Hepatocyte (in vitro differentiated cells): ENCODE measurements around the gene FAM217A. TPM values are rescaled to one million over a fixed set of nuclear protein-coding genes. Genes with fewer than 3 reads are reported as not detected.

Source experiments
- DNase-seq: peaks from one replicate; pipeline ENCODE4 v3.0.0-alpha.2; 2016; ENCODE audit warnings: low spot score
- H2AFZ ChIP-seq: fragments of 200-600 bp; sonication (generic); 2 replicates; pipeline ENCODE4 v1.6.0; 2016; ENCODE audit warnings: antibody characterized with exemption, mild to moderate bottlenecking
- H3K27ac ChIP-seq: fragments of 200-600 bp; sonication (generic); 2 replicates; pipeline ENCODE4 v1.5.1; 2016; ENCODE audit warnings: mild to moderate bottlenecking
- H3K27me3 ChIP-seq: fragments of 200-600 bp; sonication (generic); 2 replicates; pipeline ENCODE4 v1.6.1; 2016
- H3K36me3 ChIP-seq: fragments of 200-600 bp; sonication (generic); replicated peaks from 2 replicates; pipeline ENCODE4 v1.5.1; 2016; ENCODE audit warnings: low read depth; ENCODE audit not compliant: insufficient read depth
- H3K4me1 ChIP-seq: fragments of 200-600 bp; sonication (generic); 2 replicates; pipeline ENCODE4 v1.5.1; 2016; ENCODE audit warnings: mild to moderate bottlenecking, moderate library complexity; ENCODE audit not compliant: insufficient read depth
- H3K4me2 ChIP-seq: fragments of 200-600 bp; sonication (generic); 2 replicates; pipeline ENCODE4 v1.6.0; 2016
- H3K4me3 ChIP-seq: fragments of 200-600 bp; sonication (generic); 2 replicates; pipeline ENCODE4 v1.5.1; 2016; ENCODE audit warnings: mild to moderate bottlenecking
- H3K79me2 ChIP-seq: fragments of 200-600 bp; sonication (generic); 2 replicates; pipeline ENCODE4 v1.6.0; 2017; ENCODE audit warnings: mild to moderate bottlenecking
- H3K9me2 ChIP-seq: fragments of 200-600 bp; sonication (generic); replicated peaks from 2 replicates; pipeline ENCODE4 v1.6.0; 2017; ENCODE audit warnings: mild to moderate bottlenecking; ENCODE audit not compliant: insufficient read depth
- H3K9me3 ChIP-seq: fragments of 200-600 bp; sonication (generic); 2 replicates; pipeline ENCODE4 v1.5.1; 2016; ENCODE audit warnings: low read depth, mild to moderate bottlenecking
- H4K20me1 ChIP-seq: fragments of 200-600 bp; sonication (generic); 2 replicates; pipeline ENCODE4 v1.6.0; 2016; ENCODE audit warnings: mild to moderate bottlenecking; ENCODE audit not compliant: insufficient read depth, poor library complexity, severe bottlenecking
- CTCF ChIP-seq: fragments of 200-600 bp; sonication (generic); IDR thresholded peaks from 2 replicates; pipeline ENCODE4 v1.5.1; 2016; ENCODE audit warnings: antibody characterized with exemption, mild to moderate bottlenecking; ENCODE audit not compliant: poor library complexity
- EZH2 ChIP-seq: fragments of 200-600 bp; sonication (generic); IDR thresholded peaks from 2 replicates; pipeline ENCODE4 v1.6.1; 2016; ENCODE audit warnings: antibody characterized with exemption, mild to moderate bottlenecking, borderline replicate concordance
- EZH2phosphoT487 ChIP-seq: fragments of 200-600 bp; sonication (generic); IDR thresholded peaks from one replicate; pipeline ENCODE4 v1.6.1; 2018; ENCODE audit warnings: antibody characterized with exemption, mild to moderate bottlenecking, low read depth, moderate library complexity; ENCODE audit not compliant: unreplicated experiment, severe bottlenecking
- WGBS: methylation state at CpG from one replicate; pipeline ENCODE4 v1.1.6; 2016; ENCODE audit warnings: low lambda C conversion rate; ENCODE audit errors: missing lambda C conversion rate; 5-methylcytosine and 5-hydroxymethylcytosine counted together
- polyA plus RNA-seq: library from polyadenylated mRNA; unstranded; fragments of >200 nt; fragmentation: Nextera tagmentation; extraction: Ambion mirVana; gene quantifications from 2 replicates; pipeline ENCODE4 v1.2.1, GENCODE V29; 2016
- total RNA-seq: library from RNA; depleted of rRNA; stranded (reverse); fragments of >200 nt; gene quantifications from 2 replicates; pipeline ENCODE4 v1.2.3, GENCODE V29; 2014

Gene FAM217A
- total and polyA plus RNA-seq, 2 experiments from 2014 or later = not detected

GRCh38 chr6:4125500-4125899 is 46.6 kb upstream of the FAM217A start:
- peak overlapping the region; percentile 64 for H3K27ac ChIP-seq
- no peaks in the 10 kb centered on the region for H3K9me2 ChIP-seq
- H2AFZ ChIP-seq = no peak overlapping the region
- no peaks in the 10 kb centered on the region for H3K9me3 ChIP-seq
- TF ChIP-seq EZH2phosphoT487 (no peak), CTCF (no peak), EZH2 (no peak)
- H3K36me3 ChIP-seq = no peaks in the 10 kb centered on the region
- peaks cover 4% of the 10 kb centered on the region for H3K79me2 ChIP-seq
- H3K4me1 ChIP-seq = peaks cover 15% of the 10 kb centered on the region
- no peaks in the 10 kb centered on the region for H4K20me1 ChIP-seq
- DNase-seq = no peak
- H3K27me3 ChIP-seq = no peaks in the 10 kb centered on the region
- no peak overlapping the region for H3K4me3 ChIP-seq
- H3K4me2 ChIP-seq = peak overlapping the region; percentile 41
- WGBS = 61% methylated on average over 5 of the region's 5 CpGs

- Histone ChIP-seq H3K36me3 (no peaks in the 10 kb centered on the region), H3K27me3 (no peaks in the 10 kb centered on the region), H3K9me3 (no peaks in the 10 kb centered on the region), H3K9me2 (no peaks in the 10 kb centered on the region), H3K4me1 (peaks cover 15% of the 10 kb centered on the region), H4K20me1 (no peaks in the 10 kb centered on the region), H3K4me3 (no peak overlapping the region), H3K79me2 (no peaks in the 10 kb centered on the region), H3K4me2 (no peak overlapping the region), H3K27ac (no peak overlapping the region), H2AFZ (no peak overlapping the region)
- DNase-seq = no peak
- TF ChIP-seq CTCF (no peak), EZH2phosphoT487 (no peak), EZH2 (no peak)
- 3% methylated on average over 1 of the region's 1 CpG for WGBS
Measured at GRCh38 chr6:4124351-4124750, 45.4 kb upstream of the FAM217A start.

DNA sequence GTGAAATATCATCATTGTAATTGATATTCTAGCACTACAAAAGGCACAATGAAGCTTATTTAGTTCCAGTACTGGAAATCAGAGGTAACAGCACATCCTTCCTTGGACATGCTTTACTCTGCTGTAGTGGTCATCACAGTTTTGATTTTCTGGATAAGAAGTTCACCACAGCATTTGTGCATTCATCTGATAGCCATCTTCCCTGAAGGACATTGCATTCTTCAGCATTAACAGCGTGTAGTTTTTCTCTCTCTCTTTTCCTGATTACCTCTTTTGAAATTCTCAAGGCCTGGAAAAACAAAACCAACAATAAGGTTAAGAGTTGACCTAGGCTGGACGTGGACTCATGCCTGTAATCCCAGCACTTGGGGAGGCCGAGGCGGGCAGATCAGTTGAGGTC is 36.8 kb upstream of the FAM217A start:
- no peaks in the 10 kb centered on the region for H3K9me3 ChIP-seq
- no peaks in the 10 kb centered on the region for H3K27me3 ChIP-seq
- H2AFZ ChIP-seq = no peak overlapping the region
- H3K36me3 ChIP-seq = no peaks in the 10 kb centered on the region
- no peak for TF ChIP-seq EZH2phosphoT487
- TF ChIP-seq EZH2 = no peak
- TF ChIP-seq CTCF = no peak
- H3K79me2 ChIP-seq = no peaks in the 10 kb centered on the region
- H3K27ac ChIP-seq = no peak overlapping the region
- H4K20me1 ChIP-seq = no peaks in the 10 kb centered on the region
- DNase-seq = no peak
- H3K4me2 ChIP-seq = no peak overlapping the region
- H3K9me2 ChIP-seq = no peaks in the 10 kb centered on the region
- 87% methylated on average over 4 of the region's 4 CpGs for WGBS
- no peak overlapping the region for H3K4me3 ChIP-seq
- H3K4me1 ChIP-seq = no peaks in the 10 kb centered on the region

- no peaks in the 10 kb centered on the region for H3K9me2 ChIP-seq
- TF ChIP-seq EZH2phosphoT487 (no peak), EZH2 (no peak), CTCF (no peak)
- no peak overlapping the region for H3K27ac ChIP-seq
- no peak overlapping the region for H2AFZ ChIP-seq
- H3K9me3 ChIP-seq = no peaks in the 10 kb centered on the region
- H3K79me2 ChIP-seq = no peaks in the 10 kb centered on the region
- DNase-seq = no peak
- WGBS = 86% methylated on average over 3 of the region's 3 CpGs
- H3K4me2 ChIP-seq = no peak overlapping the region
- peaks cover 12% of the 10 kb centered on the region for H3K4me1 ChIP-seq
- H3K27me3 ChIP-seq = no peaks in the 10 kb centered on the region
- H3K36me3 ChIP-seq = no peaks in the 10 kb centered on the region
- H3K4me3 ChIP-seq = no peak overlapping the region
- no peaks in the 10 kb centered on the region for H4K20me1 ChIP-seq
Measured at GRCh38 chr6:4114123-4114522, 35.2 kb upstream of the FAM217A start.
